NOMO-1 treated with dmso at 0.1 percent for 144 hours (cell line): ENCODE results near the gene CAPN13.

Experiments used
- DNase-seq: peaks from one replicate; lab custom pipeline; 2025; ENCODE audit not compliant: unreplicated experiment; lab: John Stamatoyannopoulos, UW

Gene CAPN13

DNA sequence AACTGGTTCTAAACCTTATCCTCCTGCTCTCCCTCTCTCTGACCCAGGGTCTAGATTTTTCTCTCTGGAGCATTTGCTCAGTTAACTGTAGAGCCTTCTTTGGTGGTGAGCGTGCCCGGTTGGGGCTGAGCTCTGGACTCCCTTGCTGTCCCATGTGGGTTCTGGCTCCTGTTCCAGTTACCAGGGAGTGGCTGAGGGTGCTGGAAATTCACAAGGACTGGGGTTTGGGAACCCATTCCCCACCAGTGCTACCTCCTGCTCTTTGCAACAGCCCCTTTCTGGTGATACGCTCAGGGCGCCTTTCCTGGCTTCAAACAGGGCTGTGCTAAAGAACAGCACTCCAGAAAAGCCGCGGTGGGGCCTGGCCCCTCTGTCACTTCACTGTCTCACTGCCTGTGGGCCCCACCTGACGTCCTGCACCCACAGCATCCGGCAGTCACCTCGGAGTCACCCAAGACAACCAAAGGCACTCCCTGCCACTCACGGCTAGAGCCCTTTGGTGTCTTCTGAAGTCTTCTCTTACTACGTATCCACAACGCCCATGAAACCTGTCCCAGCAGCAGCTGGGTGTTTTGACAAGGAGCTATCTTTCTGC is 41.3 kb downstream of the CAPN13 start:
- no peak for DNase-seq

DNA sequence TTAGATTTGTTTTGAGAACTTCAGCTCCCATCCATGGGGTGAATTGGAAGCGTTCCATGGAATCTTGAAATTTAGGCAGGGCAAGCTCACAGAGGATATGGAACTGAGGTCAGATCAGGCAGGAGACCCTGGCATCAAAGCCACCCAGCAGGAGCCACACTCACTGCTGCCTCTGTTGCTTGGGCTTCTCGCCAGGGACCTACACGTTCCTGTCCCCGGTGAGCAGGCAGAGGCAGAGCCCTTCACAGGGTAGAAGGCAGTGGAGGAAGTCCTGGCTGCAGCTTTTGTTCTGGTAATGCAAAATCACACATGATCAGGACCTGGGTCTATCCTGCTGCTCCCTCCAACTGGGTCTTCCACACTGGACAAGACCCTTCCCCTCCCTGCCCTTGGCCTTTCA is 42.1 kb downstream of the CAPN13 start:
- DNase-seq = no peak

DNA sequence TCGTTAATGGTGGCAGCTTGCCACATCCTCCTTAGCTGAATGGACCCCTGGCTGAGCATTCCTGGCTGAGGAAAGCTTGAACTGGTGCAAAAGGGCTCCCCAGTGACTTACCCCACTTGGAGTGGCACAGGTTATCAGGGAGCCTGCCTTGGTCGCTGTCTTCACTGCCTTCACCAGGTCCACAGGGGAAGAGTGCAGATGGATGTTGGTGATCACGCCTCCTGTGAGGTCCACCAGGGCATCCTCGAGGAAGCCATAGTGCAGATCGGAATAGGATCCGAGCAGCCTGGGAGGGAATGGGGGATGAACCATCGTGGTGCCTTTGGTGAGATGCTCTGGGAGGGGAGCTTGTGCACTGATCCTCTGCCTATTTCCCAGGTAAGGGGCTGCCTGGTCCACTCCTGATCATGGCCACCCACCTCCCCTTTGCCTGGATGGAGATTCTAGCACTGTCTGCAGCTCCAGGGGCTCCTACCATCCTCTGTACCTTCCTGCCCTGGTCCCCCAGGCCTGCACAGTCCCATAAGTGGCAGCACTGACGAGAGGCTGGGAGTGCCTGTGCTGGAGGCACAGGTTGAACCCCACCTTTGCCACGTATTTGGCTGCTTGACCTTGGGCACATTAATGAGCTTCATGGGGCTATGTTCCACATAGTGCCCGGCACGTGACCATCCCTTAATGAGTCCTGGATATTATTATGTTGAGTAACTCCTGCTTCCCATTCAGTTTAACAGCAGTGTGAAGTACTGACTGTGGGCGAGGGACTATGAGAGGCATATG is 43.0 kb downstream of the CAPN13 start:
- DNase-seq = no peak

DNA sequence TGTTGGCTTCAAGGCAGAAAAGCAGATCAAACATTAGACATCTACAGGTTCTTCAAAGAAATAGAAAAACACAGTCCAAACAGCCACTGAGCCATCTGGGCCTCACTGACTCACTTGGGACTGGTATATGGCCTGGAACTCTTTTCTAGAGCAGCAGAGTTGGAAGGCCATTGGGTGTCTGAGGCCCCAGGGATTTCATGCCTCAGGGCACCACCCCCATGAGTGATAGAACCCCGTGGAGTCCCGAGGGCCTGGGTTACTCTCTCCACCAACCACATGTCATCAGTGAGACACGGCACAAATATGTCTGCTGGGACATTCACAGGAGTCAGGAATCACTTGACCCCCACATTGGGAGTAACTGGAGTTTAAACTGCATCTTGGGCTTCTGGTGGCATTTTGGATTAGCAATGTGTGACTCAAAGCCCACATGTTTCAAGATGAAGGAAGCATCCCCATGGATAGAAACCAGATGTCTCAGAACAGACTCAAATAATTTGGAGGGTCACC is 44.0 kb downstream of the CAPN13 start:
- DNase-seq = no peak

DNA sequence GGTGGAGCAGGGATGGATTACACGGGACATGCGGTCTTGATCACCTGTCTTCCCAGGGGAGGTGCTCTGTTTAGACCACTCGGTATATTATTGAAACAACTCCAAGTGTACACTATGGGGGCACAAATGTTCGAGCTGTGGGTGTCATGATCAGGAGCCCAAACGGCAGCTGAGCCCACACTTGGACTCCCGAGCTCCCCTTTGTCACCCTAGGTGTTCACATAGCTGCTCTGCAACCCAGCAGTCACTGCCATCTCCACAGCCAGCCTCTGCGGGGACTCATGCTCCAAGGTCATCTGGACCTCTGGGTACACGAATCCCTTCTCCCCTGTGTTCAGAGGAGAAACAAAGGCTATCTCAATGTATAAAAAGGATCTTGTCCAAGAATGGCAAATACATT is 46.0 kb downstream of the CAPN13 start:
- no peak for DNase-seq

DNA sequence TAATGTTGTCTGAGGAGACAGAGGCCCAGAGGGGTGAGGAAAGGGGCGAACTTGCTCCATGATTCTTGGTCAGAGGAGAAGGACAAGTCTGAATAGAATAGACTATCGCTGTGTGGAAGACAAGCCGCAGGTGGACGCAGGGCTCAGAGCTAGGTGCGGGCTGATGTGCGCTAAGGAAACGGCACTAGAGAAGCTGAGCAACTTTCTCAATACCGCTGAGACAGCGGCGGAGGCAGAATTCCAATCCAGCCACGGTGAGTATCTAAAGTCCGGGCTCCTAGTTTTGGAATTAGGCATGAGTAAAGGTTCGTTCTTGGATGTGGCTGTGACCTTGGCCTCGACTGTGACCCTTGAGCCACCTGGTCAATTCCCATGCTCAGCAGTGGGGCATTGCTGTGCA is 47.8 kb downstream of the CAPN13 start:
- no peak for DNase-seq

DNA sequence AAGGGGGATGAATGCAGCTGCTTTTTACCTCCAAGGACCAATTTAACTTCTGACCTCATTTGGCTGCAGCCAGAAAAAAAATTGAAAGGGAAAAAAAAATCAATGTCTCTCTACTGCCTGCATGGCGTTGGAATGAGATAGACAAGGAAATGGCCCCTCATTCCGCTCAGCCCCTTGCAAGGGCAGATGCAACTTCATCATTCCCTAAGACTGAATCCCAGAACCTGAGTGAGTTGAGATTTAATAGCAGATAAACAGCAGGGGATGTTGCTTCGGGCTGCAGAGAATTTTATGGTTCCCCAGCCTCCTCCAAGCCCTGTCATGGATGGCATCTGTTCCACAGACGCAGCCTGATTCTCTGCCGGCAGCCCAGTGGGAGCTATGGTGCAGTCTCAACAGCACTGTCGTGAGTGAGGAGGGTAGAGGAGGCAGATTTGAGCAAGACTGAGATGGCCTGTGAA is 49.0 kb downstream of the CAPN13 start:
- no peak for DNase-seq

DNA sequence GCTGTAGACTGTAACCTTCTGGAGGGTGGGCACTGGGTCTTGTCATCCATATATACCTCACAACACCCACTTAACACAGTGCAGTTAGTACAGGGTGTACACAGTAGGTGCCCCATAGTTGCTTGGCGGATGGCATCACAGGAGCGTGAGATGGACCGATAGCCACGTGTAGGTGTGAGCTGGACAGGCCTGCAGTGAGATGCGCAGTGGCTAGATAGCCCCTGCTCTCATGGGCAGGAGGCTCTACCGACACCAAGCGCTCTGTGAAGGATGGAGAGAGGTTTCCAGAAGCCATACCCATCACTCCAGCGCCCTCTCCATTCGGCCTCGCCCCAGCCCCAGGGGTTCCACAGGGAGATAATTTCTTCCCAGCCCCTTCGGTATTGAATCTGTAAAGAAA is 49.5 kb downstream of the CAPN13 start:
- no peak for DNase-seq

DNA sequence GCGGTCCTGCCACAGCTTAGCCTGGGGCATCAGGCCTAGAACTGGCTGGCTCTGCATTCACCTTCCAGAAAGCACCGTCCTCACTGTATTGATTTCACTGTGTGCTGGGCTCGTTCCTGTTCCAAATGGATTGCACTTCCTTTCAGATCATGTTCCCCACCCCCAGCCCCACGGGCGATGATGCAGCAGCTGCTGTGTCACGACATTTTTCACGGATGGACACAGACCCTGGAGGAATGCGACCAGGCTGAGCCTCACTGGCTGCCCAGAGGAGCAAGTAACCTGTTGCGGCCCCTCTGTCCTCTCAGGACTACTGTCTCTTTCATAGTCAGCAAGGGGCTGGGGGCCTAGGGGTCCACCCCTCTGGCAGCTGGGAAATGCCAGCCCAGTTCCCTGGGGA is 50.3 kb downstream of the CAPN13 start:
- no peak for DNase-seq

DNA sequence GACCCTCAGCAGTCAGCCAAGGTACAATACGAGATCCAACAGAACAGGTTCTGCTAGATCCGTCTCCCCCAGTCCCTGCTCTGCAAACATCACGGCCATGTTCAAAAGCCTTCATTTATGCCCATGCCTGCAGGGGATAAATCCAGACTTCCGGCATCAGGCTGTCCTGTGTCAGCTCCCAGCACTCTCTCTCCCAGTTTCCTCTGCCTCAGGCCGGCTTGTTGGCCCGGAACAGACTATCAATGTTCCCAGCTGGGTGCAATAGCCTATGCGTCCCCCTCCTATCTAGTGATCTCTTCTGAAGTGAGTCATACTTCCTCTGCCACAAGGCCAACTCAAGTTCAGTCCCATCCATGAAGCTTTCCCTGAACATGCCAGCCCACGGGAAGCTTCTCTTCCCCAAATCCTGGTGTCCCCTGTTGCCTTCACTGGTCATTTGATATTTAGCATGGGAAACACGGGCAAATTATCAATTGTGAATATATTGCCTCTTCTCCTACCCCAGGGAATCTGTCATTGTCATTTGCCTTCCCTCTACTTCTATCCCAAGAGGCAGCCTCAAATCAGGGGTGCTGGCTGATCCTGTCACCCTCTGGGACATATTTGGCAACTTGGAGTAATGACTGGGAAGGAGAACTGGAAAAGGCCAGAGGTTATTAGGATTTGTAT is 51.1 kb downstream of the CAPN13 start:
- no peak for DNase-seq

DNA sequence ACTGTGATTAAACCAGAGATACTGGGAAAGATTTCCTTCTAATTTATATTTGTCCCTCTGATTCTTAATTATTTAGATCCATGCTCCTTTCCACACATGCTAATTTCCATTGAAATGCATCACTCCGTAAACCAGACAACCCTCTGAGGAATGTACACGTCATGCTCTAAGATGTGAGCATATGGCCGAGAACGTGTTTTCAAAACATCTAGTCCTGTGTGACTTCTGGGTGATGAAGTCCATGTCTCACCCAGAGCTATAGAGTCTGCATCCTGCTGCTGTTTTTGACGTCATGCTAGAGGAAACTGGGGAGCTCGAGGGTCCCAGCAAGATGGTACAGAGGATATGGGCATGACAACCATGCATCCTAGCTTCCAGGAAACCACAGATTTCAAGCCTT is 53.6 kb downstream of the CAPN13 start:
- DNase-seq = no peak

DNA sequence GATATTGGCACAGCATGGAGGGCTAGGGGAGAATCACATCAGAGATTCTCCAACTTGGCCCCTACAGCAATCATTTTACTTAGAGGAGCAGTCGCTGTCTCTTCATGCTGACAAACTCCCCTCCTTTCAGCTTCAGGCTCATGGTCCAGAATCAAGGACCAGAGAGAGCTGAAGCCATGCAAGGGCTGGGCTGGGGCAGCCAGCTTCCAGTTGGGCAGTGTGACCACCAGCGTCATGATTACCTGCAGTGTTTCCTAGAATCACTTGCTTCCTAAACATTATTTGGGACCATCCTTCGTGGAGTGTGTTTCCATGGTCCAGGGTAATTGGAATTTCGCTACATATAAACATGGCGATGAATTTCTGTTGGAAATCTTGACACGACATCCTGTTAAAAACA is 54.4 kb downstream of the CAPN13 start:
- DNase-seq = no peak

DNA sequence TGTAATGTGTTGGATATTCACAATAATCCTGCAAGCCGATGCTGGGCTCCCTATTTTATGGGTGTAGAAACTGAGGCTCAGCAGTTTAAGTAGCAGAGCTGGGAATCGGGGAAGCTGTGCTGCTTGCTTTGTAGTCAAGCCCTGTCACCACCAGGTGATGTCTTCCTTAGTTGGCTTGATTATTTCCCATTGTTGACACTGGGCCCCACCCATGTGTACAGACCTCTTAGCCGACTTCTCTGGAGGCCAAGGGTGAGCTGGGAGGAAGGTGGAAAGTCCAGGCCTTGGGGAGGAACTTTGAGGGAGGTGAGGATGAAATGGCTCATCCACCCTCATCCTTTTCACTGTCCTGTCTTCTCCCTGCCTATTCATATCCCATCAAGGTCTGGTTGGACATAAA is 60.0 kb downstream of the CAPN13 start:
- no peak for DNase-seq

DNA sequence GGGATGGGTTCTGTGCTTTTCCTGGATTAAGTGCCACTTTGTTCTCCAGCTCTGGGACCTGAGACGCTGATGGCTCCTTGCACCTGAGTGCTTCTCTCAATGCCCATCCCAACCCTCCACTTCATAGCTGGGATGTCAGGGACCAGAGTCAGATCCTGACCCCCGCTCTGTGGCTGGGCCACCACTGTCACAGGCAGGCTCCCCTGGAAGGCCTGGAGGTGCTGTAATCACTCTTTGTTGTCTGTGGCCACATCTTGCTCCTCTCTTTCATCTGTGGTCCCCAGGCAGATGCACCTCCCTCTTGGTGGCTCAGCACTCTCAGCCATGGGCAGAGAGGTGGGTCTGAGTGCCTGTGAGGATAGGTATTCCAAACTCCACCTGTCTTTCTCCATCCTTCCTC is 62.4 kb downstream of the CAPN13 start:
- DNase-seq = no peak

DNA sequence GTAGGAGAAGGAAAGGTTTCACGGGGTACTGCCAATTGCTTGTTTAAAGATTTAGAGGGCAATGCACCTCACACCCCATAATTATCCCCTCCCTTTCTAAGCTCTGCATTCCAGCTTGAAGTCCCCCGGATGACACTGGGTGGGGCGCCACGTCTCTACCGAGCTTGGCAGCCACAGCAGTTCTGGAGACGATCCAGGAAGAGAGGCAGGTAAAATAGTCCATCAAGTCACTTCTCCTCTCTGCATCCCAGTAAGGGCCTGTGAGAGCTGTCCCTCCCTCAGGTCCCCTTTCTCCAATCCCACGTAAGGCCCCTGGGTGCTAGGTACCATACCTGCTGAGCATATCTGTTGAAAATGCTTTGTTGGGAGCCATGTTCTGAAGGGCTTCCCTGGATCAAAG is 65.7 kb downstream of the CAPN13 start:
- DNase-seq = no peak

DNA sequence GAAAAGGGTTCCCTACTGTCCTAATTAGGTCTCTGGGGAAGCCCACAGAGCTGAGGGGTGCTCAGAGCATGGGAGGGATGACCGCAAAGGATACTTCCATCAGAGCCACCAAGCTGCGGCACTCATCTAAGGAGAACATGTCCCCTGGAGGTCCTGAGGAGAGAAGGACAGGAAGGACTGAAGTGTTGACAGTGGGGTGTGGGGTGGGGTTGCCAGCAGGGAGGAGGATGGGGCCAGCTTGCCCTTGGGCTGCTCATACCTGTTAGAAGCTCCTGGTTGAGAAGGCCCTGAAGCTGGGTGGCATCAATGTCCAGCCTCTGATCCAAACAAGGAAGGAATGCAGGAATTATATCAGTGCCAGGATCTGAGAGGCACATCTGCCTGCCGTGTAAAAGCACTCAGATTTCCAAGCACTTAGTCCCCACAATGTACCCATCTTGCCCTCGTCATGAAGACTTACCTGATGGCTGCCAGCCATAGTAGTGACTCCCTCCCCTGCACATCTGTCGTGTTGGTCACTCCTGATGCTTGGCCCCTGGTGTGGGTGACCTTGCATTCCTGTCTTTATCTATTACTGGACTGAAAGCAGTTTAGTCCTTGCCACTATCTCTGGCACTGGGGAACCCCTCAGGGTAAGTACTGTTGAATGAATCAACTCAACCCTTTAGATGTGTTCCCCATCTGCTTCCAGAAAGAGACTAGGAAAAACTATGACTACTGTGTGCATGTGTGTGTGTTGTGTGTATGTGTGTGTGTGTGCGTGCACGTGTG is 68.9 kb downstream of the CAPN13 start:
- DNase-seq = no peak

DNA sequence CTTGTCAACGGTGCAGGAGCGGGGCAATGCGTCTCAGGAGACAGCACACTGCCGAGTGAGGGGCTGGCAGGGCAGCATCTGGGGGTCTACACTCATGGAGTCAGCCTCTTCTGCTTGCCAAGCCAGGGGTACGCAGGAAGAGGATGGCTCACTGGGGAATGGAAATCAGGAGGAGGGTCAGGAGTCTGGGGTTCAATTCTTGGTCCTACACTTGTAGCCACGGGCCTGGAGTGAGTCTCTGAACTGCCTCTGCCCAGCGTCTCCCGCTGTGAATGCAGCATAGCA is 70.0 kb downstream of the CAPN13 start:
- DNase-seq = no peak

DNA sequence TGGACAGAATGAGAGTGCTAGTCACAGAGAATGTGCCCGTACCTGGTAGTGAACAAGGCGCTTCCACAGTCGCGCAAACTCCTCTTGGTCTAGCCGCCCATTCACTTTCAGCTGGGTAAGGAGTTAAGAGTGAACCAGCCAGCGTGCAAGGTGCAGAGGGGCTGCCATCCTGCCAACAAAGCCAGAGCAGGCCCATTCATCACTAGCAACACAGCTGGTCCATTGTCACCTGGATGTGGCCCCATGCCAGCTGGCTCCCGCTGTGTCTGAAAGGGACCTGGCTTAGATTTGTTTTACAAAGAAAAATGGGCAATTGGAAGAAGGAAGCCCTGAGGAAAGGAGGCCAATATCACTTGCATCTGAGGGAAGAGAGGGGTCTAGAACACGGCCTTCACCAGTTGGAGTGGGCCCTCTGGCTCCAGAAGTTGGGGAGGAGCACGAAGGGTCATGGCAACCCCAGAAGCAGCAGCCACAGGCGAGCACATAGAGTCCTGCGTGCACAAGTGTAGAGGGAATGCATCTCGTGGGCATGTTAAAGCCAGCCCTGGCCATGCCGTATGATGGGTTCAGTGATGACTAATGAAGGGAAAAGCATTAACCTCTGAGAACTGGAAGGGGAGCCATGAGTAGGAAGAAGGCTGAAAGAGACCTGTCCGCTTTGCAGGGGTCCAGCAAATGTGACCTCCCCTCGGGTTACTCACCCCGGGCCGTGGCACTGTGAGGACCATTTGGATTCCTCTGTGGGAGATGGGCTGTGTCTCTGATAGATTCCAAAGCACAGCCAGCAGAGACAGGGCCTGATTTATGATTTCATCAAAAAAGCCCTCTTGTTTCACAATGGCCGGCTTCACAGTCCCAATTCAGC is 70.6 kb downstream of the CAPN13 start:
- DNase-seq = no peak

DNA sequence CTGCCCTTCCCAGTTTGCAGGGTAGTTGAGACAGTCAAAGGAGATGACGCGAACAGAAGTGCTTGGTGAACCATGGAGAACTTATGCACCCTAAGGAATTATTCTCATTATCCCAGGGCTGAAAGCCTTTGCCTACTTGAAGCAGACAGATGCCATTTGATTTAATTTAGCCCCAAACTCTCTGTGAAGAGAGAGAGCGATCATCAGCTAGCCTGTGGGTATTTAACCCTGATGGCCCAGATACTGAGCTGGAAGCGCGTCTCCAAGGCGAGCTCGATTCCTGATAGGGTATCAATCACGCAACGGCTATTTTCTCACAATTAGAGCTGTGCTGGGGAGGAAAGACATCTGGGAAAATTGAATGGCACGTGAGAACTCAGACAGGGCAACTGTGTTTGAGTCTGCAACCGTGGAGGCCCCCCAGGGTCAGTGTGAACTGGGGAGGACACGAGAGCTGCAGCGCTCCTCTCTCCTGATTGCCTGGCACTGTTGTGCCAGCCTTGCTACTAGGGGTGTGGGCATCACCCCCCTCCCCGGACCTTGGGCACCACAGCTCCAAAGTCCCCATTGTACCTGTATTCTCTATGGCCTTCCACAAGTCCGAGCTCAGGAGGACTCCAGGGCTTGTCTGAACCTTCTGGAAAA is 73.2 kb downstream of the CAPN13 start:
- no peak for DNase-seq

DNA sequence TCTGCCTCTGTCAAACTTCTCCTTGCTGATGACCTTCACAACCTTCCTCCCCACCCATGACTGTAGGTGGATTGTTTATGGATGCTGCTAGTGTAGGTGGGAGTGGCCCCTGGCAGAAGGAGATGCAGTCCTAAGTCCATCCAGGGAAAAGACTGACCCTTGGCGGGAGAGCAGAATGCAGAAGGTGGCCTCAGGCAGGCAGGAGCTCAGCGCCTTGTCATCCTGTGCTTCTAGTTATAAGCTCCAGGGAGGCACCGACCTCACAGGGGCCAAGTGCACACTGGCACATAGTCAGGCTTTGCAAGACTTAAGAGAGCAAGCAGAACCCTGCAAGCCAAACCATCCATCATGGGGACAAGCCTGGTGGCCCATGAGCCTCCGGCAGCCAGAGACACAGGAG is 74.4 kb downstream of the CAPN13 start:
- DNase-seq = no peak
